Keratinocyte (primary cell): ENCODE results near the gene BCL11B.

Experiments used
- EZH2 ChIP-seq: IDR thresholded peaks from one replicate; pipeline ENCODE4 v1.6.1; 2012; ENCODE audit warnings: inconsistent platforms, mild to moderate bottlenecking, low read length, moderate library complexity
- TF ChIP-seq, protein P1 (sequence below), 3 experiments: IDR thresholded peaks in 1 of 3; conservative IDR thresholded peaks in 1 of 3; optimal IDR thresholded peaks in 1 of 3; 2 replicates in 2 of 3; 3 replicates in 1 of 3; pipeline versions ENCODE3 to v1.5.1; 2011; ENCODE audit warnings: low read length in 3 of 3, mild to moderate bottlenecking in 3 of 3, moderate library complexity in 2 of 3, control low read depth in 1 of 3, inconsistent platforms in 1 of 3; ENCODE audit not compliant: insufficient read depth in 2 of 3; ENCODE audit errors: extremely low read depth in 1 of 3

DNA sequence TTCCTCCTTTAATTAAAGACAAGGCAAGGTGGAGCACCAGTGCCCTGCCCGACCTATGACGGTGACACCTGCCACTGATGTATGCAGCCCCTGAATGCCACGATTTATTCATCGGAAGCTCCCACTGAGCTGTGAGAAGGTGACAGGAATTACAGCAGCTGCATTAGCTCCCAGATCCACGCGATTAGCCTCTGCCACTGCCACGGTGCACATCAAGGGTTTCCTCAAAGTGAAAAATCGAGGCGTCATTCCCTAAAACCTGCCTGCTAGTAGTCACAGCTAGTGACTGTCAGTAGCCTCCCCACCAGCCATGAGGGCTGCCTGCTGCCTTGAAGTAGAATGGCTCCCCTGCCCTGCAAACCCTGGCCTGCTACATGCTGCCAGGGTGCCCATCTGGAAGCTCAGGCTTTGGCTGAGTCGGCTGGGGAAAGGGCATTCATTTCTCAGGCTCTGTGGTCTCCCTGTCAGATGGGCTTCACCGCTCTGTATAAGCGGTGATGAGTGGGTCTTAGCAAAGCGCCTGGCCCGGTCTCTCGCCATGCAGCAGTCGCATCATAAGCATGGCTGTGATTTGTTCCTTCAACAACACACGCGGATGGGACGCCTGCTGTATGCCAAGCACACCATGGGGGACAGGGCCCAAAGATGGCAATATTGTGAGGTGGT lies 8.2 kb upstream of the BCL11B start:
- TF ChIP-seq, protein P1, sequence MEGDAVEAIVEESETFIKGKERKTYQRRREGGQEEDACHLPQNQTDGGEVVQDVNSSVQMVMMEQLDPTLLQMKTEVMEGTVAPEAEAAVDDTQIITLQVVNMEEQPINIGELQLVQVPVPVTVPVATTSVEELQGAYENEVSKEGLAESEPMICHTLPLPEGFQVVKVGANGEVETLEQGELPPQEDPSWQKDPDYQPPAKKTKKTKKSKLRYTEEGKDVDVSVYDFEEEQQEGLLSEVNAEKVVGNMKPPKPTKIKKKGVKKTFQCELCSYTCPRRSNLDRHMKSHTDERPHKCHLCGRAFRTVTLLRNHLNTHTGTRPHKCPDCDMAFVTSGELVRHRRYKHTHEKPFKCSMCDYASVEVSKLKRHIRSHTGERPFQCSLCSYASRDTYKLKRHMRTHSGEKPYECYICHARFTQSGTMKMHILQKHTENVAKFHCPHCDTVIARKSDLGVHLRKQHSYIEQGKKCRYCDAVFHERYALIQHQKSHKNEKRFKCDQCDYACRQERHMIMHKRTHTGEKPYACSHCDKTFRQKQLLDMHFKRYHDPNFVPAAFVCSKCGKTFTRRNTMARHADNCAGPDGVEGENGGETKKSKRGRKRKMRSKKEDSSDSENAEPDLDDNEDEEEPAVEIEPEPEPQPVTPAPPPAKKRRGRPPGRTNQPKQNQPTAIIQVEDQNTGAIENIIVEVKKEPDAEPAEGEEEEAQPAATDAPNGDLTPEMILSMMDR (optimal IDR thresholded peaks at IDR 0.05 in 1 of 3, IDR thresholded peaks at IDR 0.05 in 1 of 3, conservative IDR thresholded peaks at IDR 0.05 in 1 of 3; ENCODE audit: extremely low read depth in 1 of 3, insufficient read depth in 2 of 3, low read length in 3 of 3) = no peak
- TF ChIP-seq EZH2 = no peak
